AG04450 (cell line): ENCODE data around the gene DYNLT4. TPM values are rescaled to one million over a fixed set of nuclear protein-coding genes. Genes with fewer than 3 reads are reported as not detected.
A peak's percentile ranks its signal among the peaks of the same experiment; 100 is the strongest.
"Not testable (repeated sequence)": the region's sequence is repeated elsewhere in the genome, so short reads cannot be mapped to it uniquely, and the experiment has no call there.

ENCODE experiments used
- CTCF ChIA-PET: fragments of 300-600, 350-600 bp; formaldehyde crosslinking; extraction: SDS; loops from one replicate; lab custom pipeline; 2022; ENCODE audit warnings: antibody characterized with exemption, inconsistent platforms; lab: Charles Lee
- POLR2A ChIA-PET: fragments of 350-600 bp; formaldehyde crosslinking; extraction: SDS; loops from one replicate; lab custom pipeline; 2021; ENCODE audit warnings: antibody characterized with exemption, inconsistent platforms; lab: Yijun Ruan, JAX
- DNase-seq: peaks from one replicate; pipeline ENCODE4 v3.0.0-alpha.2; 2011; ENCODE audit warnings: low read depth, low spot score
- H3K27ac ChIP-seq: one replicate; pipeline ENCODE4 v1.5.1; 2012; ENCODE audit warnings: low read depth, low read length, control low read depth
- H3K27me3 ChIP-seq: one replicate; pipeline ENCODE4 v1.6.0; 2012; ENCODE audit warnings: low read length; ENCODE audit not compliant: control insufficient read depth, insufficient read depth
- H3K4me3 ChIP-seq: 2 replicates; pipeline ENCODE4 v1.5.1; 2011; ENCODE audit warnings: mild to moderate bottlenecking, low read depth, low read length, control low read depth
- H3K9me3 ChIP-seq: 2 replicates; pipeline ENCODE4 v1.5.1; 2012; ENCODE audit warnings: low read length; ENCODE audit not compliant: control insufficient read depth, insufficient read depth
- CTCF ChIP-seq: IDR thresholded peaks from 2 replicates; pipeline ENCODE4 v1.5.1; 2011; ENCODE audit warnings: low read depth, low read length, control low read depth, inconsistent platforms
- polyA plus RNA-seq: library from polyadenylated mRNA; depleted of rRNA; stranded (reverse); fragments of >200 nt; gene quantifications from 2 replicates; pipeline ENCODE4 v1.2.3, GENCODE V29; 2011; rRNA removed
- small RNA-seq: library from RNA; depleted of rRNA; stranded (forward); fragments of <200 nt; gene quantifications from one replicate; pipeline ENCODE3, GENCODE V24; 2012; ENCODE audit warnings: low read depth; ENCODE audit not compliant: insufficient read length

DYNLT4 gene
- polyA plus RNA-seq, 1 experiment: not detected

- Histone ChIP-seq H3K27me3 (no peaks in the 10 kb centered on the region), H3K4me3 (peak within 1 kb of the TSS; percentile 92), H3K27ac (peak within 1 kb of the TSS; percentile 96), H3K9me3 (no peaks in the 10 kb centered on the region; the same call in 1 of the 2 replicates)
- POLR2A ChIA-PET: interaction anchor here (0.5 to 2.5 kb wide), 32 partner anchors 8 to 1648 kb away, joined by 3 to 23 read pairs (median 4); partner anchors contain the start of genes BEST4, BTBD19, HECTD3 and PLK3
- CTCF ChIA-PET: interaction anchor here (0.9 to 2.1 kb wide), 5 partner anchors 10 to 47 kb away, joined by 3 to 9 read pairs (median 6); partner anchors contain the start of genes PLK3 and RNU5D-1
- peak; percentile 76 for DNase-seq
- no peak for TF ChIP-seq CTCF
These were observed 31.8 kb downstream of the DYNLT4 start, which contains the start of gene RPS8 for GRCh38 chr1:44775078-44775929. Gene RPS8 (plus strand): TSS chr1:44775540. CDS start chr1:44775597, 57 bp downstream.

- not testable (repeated sequence) for H3K9me3 ChIP-seq, DNase-seq, H3K27me3 ChIP-seq, H3K4me3 ChIP-seq, H3K27ac ChIP-seq
- POLR2A ChIA-PET: interaction anchor here (0.7 to 1.6 kb wide), 3 partner anchors 9 to 34 kb away, joined by 3 to 6 read pairs (median 4); partner anchors contain the start of genes PLK3 and RPS8
- CTCF ChIA-PET: interaction anchor here (0.7 to 1.2 kb wide), 3 partner anchors 20 to 37 kb away, joined by 3 read pairs; partner anchors contain the start of gene RNU5D-1
These were observed 40.7 kb downstream of the DYNLT4 start for GRCh38 chr1:44766421-44766820.

GRCh38 chr1:44760876-44761275, 46.3 kb downstream of the DYNLT4 start:
- Histone ChIP-seq H3K9me3 (no peaks in the 10 kb centered on the region), H3K4me3 (no peak overlapping the region), H3K27ac (no peak overlapping the region), H3K27me3 (no peaks in the 10 kb centered on the region)
- no peak for TF ChIP-seq CTCF
- no peak for DNase-seq
- ChIA-PET CTCF (interaction anchor here (2.2 kb wide), 1 partner anchor 30 kb away, joined by 8 read pairs; the partner anchor contains the start of gene RNU5D-1), POLR2A (interaction anchor here (1.2 kb wide), 1 partner anchor 14 kb away, joined by 3 read pairs; the partner anchor contains the start of gene RPS8)

GRCh38 chr1:44759077-44759476, 48.1 kb downstream of the DYNLT4 start:
- no peak overlapping the region for H3K27ac ChIP-seq
- ChIA-PET CTCF (interaction anchor here (1.0 kb wide), 1 partner anchor 27 kb away, joined by 6 read pairs; the partner anchor contains the start of gene RNU5D-1), POLR2A (no interaction called here)
- TF ChIP-seq CTCF: no peak
- no peak for DNase-seq
- no peaks in the 10 kb centered on the region for H3K27me3 ChIP-seq
- H3K4me3 ChIP-seq: no peak overlapping the region
- H3K9me3 ChIP-seq: no peaks in the 10 kb centered on the region

- no peak for DNase-seq
- ChIA-PET POLR2A (interaction anchor here (1.4 kb wide), 1 partner anchor 18 kb away, joined by 5 read pairs; the partner anchor contains the start of gene RPS8), CTCF (interaction anchor here (2.0 kb wide), 1 partner anchor 26 kb away, joined by 7 read pairs; the partner anchor contains the start of gene RNU5D-1)
- Histone ChIP-seq H3K27me3 (no peaks in the 10 kb centered on the region), H3K9me3 (no peaks in the 10 kb centered on the region), H3K27ac (no peak overlapping the region), H3K4me3 (no peak overlapping the region)
- no peak for TF ChIP-seq CTCF
These were observed 49.7 kb downstream of the DYNLT4 start for GRCh38 chr1:44757420-44757819.

Small RNAs within 50 kb of the gene (small RNA-seq; reads per million reads assigned to genes)
- not detected for gene AL136380.1
- 22,630 reads per million, percentile 99 among the genes with 10 or more reads in this experiment for gene SNORD38A
- not detected for gene SNORD38B
- 1.3 reads per million for gene SNORD46
- not detected for gene SNORD55

Other genes starting within 250 kb of the DYNLT4 start
- gene TMEM53, start 132.9 kb downstream of the DYNLT4 start, polyA plus RNA-seq: 4.4 and 6.1 TPM in 2 replicates
- 2.7 and 3.4 TPM in 2 replicates for gene ARMH1, start 132.6 kb downstream of the DYNLT4 start, polyA plus RNA-seq
- not detected in 2 replicates for gene RNU5D-1, start 76.2 kb downstream of the DYNLT4 start, polyA plus RNA-seq
- 11.8 and 14.3 TPM in 2 replicates for gene KIF2C, start 67.5 kb downstream of the DYNLT4 start, polyA plus RNA-seq
- 2,661 and 2,755 TPM in 2 replicates for gene RPS8, start 31.8 kb downstream of the DYNLT4 start, polyA plus RNA-seq
- gene BEST4, start 19.2 kb downstream of the DYNLT4 start, polyA plus RNA-seq: 0.07 and 0.17 TPM in 2 replicates
- 14.2 and 20.1 TPM in 2 replicates for gene PLK3, start 7.0 kb downstream of the DYNLT4 start, polyA plus RNA-seq
- gene BTBD19, start 1.2 kb upstream of the DYNLT4 start, polyA plus RNA-seq: 6.9 and 7.3 TPM in 2 replicates
- gene PTCH2, start 35.9 kb upstream of the DYNLT4 start, polyA plus RNA-seq: 0.20 and 0.36 TPM in 2 replicates
- gene EIF2B3, start 179.2 kb upstream of the DYNLT4 start, polyA plus RNA-seq: 44.0 and 52.4 TPM in 2 replicates
- gene HECTD3, start 204.0 kb upstream of the DYNLT4 start, polyA plus RNA-seq: 40.8 and 52.0 TPM in 2 replicates
- gene UROD, start 204.9 kb upstream of the DYNLT4 start, polyA plus RNA-seq: 185 and 226 TPM in 2 replicates